ENCODE measurements around the gene FOXN3. TPM values are rescaled to one million over a fixed set of nuclear protein-coding genes. Genes with fewer than 3 reads are reported as not detected.

The FOXN3 gene
- total RNA-seq, 1 donor, result 105 TPM

DNA sequence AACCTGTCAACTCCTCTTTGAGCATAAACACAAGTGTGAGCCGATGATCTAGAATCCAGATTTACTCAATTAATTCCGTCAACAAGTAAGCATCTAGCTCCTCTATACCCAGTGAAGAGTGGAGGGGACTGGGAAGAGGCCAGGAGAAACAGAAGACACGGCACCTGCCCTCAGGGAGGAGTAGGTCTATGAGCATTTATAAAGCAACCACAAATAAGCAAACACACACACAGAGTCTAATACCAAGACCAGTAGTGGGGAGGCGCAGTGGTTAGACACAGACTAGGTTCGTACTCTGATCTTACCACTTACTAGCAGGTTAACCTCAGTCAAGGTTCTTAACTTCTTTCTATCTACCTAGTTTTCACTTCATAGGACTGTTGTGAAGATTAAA is 5.9 kb upstream of the FOXN3 start:
- H3K27me3 ChIP-seq (ENCODE audit: insufficient read depth, low read length), result no peaks in the 10 kb centered on the region
- H3K4me1 ChIP-seq (ENCODE audit: insufficient read depth, low read length), result peaks cover 52% of the 10 kb centered on the region
- H3K4me3 ChIP-seq (ENCODE audit: low read length), result no peak overlapping the region
- H3K9me3 ChIP-seq (ENCODE audit: low read depth, low read length), result no peaks in the 10 kb centered on the region

DNA sequence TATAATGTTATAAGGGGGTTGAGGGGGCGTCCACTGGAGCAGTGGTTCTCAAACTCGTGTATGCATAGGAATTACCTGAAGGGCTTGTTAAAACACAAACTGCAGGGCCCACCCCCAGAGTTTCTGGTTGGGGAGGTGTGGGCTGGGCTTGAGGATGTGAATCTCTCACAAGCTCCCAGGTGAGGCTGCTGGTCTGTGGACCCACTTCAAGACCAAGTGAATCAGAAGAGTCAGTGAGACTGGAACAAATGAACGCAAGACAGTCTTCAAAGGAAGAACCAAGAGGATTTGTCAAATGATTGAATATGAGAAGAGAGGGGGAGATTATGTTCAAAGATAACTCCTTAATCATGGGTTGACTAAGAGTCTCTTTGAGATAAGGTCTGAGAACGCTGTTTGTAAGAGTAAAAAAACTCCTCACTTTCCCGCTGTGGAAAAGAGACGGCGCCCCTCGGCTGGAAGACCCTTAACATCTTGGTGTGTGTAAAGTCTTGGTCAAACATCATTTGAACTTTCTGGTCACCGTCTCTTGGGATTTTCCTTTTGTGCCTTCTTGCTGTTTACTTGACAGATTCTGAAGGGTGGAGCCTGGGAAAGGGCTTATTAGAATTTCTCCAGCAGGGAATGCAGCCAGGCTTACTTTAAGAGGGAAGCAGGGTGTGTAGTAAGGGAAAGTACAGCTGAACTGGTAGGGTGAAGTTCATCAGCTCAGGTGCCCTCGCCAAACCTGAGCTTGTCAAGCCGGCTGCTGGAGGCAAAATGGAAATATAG is 5.3 kb upstream of the FOXN3 start:
- no peaks in the 10 kb centered on the region for H3K27me3 ChIP-seq (ENCODE audit: insufficient read depth, low read length)
- no peaks in the 10 kb centered on the region for H3K9me3 ChIP-seq (ENCODE audit: low read depth, low read length)
- H3K4me1 ChIP-seq (ENCODE audit: insufficient read depth, low read length), result peaks cover 51% of the 10 kb centered on the region
- H3K4me3 ChIP-seq (ENCODE audit: low read length), result no peak overlapping the region

DNA sequence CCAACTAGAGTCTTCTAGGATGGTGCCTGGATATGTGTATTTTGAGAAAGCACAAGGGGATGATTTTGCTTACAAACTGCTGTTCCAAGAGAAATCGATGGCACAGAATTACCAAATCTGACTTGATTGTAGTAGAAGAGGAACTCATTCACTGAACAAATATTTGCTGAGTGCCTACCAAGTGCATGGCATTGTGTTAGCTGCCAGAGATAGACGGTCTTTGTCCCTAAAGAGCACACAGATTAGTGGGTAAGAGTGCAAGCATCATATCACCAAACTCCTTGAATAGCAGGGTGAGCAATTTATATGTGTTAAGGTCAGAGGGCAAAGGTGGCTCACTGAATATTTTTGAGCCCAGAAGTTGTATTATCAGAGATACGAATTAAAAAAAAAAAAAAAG is 3.5 kb upstream of the FOXN3 start:
- no peaks in the 10 kb centered on the region for H3K27me3 ChIP-seq (ENCODE audit: insufficient read depth, low read length)
- H3K4me1 ChIP-seq (ENCODE audit: insufficient read depth, low read length), result peaks cover 38% of the 10 kb centered on the region
- H3K4me3 ChIP-seq (ENCODE audit: low read length), result no peak overlapping the region
- no peaks in the 10 kb centered on the region for H3K9me3 ChIP-seq (ENCODE audit: low read depth, low read length)

DNA sequence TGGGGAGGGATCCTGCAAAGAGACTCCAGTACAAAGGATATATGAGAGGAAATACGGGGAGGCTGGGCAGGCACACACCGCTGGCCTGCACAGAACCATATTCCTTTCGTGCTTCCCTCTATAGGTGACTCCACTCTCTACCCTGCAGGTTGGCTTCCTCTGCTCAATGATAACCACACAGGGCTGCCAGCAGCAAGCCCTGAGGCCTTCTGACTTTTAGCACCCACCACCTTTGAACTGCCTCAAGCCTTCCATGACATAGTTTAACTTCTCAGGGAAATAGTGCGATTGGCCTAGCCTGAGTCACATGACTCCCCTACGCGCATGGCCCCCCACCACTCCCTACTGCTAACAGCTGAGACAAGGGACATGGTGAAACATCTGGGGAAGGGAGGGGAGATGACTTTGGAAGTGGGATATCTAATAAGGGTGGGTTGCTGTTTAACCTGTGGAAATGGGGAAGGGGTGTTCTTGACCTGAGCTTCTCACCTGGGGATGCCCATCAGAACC is 3.0 kb upstream of the FOXN3 start:
- Histone ChIP-seq H3K9me3 (ENCODE audit: low read depth, low read length) (no peaks in the 10 kb centered on the region), H3K27me3 (ENCODE audit: insufficient read depth, low read length) (no peaks in the 10 kb centered on the region), H3K4me3 (ENCODE audit: low read length) (no peak overlapping the region), H3K4me1 (ENCODE audit: insufficient read depth, low read length) (peaks cover 40% of the 10 kb centered on the region)

DNA sequence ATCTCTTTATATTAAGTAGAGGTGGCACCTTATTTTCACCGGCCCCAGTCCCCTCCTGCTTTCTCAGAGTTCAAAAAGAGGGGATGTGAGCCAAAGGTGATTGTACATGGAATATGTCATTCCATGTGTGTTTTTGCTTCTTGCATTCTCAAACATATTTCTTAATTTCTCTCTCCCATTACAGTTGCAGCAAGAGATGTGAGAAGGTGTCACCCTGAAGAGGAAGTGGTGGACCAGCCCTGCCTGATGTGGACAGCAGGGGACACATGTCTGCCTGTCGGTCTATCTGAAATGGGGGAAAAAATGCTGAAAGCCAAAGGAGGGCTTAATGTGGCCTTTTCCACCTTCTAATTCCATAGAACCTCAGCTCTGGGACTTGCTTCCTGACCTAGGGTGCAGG is 1.9 kb upstream of the FOXN3 start:
- Histone ChIP-seq H3K9me3 (ENCODE audit: low read depth, low read length) (no peaks in the 10 kb centered on the region), H3K27me3 (ENCODE audit: insufficient read depth, low read length) (no peaks in the 10 kb centered on the region), H3K4me3 (ENCODE audit: low read length) (no peak overlapping the region), H3K4me1 (ENCODE audit: insufficient read depth, low read length) (peaks cover 46% of the 10 kb centered on the region)

DNA sequence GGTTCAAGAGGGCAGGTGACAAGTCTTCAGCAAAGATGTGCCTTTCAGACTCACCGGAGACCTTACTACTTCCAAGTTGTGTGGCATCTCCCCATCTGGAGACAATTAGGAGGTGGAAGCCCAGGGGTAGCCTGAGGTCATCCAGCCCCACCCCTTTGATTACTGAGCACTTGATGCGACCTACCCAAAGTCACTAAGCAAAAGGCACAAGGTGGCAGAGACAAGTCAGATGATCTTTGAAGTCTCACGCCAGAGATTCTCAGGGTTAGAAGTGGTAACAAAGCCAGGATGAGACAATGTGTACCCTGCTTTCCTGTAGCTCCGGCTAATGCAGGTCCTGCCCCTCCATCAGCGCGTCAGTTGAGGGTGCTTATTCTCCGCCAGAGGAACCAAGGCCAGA is 1.4 kb upstream of the FOXN3 start:
- Histone ChIP-seq H3K4me3 (ENCODE audit: low read length) (no peak overlapping the region), H3K4me1 (ENCODE audit: insufficient read depth, low read length) (peaks cover 50% of the 10 kb centered on the region), H3K9me3 (ENCODE audit: low read depth, low read length) (no peaks in the 10 kb centered on the region), H3K27me3 (ENCODE audit: insufficient read depth, low read length) (no peaks in the 10 kb centered on the region)

DNA sequence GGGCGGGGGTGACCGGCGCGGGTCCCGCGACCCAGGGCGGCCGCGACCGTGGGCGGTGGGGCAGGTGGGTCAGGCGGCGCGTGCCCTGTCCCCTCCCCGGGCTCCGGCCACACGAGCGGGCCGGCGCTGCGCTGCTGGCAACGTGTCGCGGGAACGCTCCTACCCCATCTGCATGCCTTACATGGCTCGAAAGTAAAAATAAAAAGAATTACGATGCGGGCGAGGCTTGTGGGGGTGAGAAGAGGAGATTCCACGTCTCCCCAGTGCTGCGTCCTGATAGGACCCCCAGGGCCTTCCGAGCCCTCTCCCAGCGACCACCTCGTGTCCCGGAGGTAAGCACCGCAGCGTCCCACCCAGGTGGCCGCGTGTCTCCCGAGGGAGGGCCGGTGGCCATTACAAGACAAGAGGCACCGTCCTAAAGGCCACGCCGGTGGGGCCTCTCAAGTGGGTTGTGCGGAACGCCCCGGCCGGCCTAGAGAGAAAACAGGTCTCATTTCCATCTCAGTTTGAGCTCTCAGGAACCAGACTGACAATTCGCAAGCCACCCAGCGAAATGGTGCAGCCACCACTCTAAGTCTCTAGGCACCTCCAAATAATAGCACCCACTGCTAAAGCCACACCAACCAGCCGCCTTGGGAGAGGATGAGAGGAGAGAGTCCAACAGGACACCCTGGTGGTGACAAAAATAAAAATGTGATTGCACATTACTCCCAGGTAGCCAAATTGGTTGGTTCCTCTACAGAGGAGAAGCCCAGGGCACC is 612 bp upstream of the FOXN3 start:
- Histone ChIP-seq H3K9me3 (ENCODE audit: low read depth, low read length) (no peaks in the 10 kb centered on the region), H3K4me3 (ENCODE audit: low read length) (peak overlapping the region; percentile 76), H3K27me3 (ENCODE audit: insufficient read depth, low read length) (no peaks in the 10 kb centered on the region), H3K4me1 (ENCODE audit: insufficient read depth, low read length) (peaks cover 50% of the 10 kb centered on the region)

DNA sequence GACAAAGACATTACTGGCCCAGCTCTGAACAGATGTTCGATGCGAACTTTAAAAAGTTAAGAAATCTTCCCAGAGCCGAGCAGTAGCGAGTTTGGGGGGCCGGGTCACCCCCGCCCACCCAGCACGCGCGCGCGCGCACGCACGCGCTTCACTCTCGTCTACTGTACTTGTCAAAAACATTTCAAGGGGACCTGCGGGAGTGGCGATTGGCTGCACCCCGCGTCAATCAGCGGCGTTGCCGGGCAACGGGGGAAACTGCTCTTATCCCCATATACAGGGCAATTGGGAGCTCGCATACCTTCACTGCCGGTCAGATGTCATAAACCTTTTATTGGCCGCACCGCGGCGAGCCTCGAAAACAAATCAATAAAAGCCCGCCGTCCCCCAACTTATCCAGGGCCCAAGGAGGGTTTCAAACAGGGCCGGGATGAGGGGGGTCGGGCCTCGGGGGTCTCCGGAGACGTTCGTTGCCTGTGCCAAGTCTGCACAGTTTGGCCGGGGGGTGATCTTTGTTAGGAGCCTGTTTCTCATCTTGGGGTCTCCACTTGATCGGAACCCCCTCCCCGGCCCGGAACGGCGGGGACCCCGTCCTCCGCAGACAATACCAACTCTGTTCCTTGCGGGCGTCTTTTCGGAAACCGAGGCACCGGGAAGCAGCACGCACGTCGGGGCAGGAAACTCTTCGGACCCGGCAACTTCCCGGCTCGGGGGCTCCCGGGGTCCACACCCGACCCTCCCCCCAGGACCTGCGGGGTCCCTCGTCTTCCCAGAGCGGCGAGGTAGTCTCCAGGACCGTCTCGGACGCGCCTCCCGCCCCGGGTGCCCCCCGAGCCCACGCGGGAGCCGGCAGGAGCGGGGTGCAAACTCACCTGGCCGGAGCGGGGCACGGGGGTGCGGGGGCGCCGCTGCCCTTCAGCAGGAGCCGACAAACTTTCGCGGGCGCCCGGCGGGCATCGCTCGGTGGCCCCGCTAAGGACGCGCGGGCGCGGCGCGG is 734 bp downstream of the FOXN3 start:
- Histone ChIP-seq H3K9me3 (ENCODE audit: low read depth, low read length) (no peaks in the 10 kb centered on the region), H3K4me3 (ENCODE audit: low read length) (peak overlapping the region; percentile 92), H3K4me1 (ENCODE audit: insufficient read depth, low read length) (peaks cover 54% of the 10 kb centered on the region), H3K27me3 (ENCODE audit: insufficient read depth, low read length) (no peaks in the 10 kb centered on the region)

DNA sequence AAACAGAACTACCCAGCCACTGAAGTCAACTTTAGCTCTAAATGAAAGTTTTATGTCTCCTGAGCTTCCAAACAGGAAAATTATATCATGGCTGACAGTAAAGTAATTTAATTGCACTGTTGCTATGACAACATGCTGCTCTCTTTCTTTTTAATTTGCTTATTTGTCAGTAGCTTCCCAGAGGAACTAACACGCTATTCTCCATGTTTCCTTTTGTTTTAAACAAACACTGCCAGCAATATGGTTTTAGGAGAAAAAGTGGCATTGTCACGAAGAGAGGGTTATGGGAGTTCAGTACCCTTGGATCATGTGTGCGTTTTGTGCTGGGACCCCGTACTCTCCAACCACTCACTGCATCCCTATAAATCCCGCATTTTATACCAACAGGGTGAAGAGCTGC is 1.9 kb downstream of the FOXN3 start:
- Histone ChIP-seq H3K27me3 (ENCODE audit: insufficient read depth, low read length) (no peaks in the 10 kb centered on the region), H3K9me3 (ENCODE audit: low read depth, low read length) (no peaks in the 10 kb centered on the region), H3K4me1 (ENCODE audit: insufficient read depth, low read length) (peaks cover 60% of the 10 kb centered on the region), H3K4me3 (ENCODE audit: low read length) (peak overlapping the region; percentile 92)

DNA sequence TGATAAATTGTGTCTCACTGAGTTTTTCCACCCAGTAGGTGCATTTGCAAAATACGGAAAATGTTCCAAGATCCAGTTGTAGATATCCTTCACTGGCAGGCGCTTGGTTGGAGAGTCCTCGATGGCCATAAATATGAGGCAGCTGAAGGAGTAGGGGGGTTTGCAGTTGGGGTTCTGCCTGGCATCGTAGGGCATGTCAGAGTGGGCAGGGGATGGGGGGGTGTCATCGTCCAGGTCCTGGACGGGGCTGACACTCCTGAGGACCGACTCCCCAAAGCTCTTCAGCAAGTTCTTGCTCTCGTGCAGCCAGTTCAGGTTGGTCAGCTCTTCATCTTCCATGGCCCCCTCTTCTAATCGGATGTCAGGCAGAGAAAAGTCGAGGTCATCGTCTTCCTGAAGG is 5.1 kb downstream of the FOXN3 start:
- no peaks in the 10 kb centered on the region for H3K27me3 ChIP-seq (ENCODE audit: insufficient read depth, low read length)
- H3K9me3 ChIP-seq (ENCODE audit: low read depth, low read length), result no peaks in the 10 kb centered on the region
- peaks cover 66% of the 10 kb centered on the region for H3K4me1 ChIP-seq (ENCODE audit: insufficient read depth, low read length)
- H3K4me3 ChIP-seq (ENCODE audit: low read length), result no peak overlapping the region

DNA sequence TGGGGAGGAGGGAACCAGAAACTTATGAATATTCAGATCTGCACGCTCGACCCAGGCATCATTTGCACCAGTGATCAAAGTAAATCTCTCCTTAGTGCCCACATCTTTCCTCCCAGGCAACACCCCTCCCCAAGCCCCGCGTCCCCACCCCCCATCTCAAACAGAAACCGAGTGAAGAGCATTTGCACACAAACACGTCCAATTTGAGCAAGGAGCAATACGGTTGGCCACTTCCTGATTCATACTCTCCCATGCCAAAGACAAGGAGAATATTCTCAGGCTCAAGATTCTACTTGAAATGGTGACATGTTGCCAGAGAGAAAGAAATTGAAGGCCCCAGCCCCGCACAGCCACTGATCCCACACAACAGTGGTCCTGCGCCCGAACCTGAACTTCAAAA is 7.1 kb downstream of the FOXN3 start:
- Histone ChIP-seq H3K4me3 (ENCODE audit: low read length) (no peak overlapping the region), H3K4me1 (ENCODE audit: insufficient read depth, low read length) (peaks cover 60% of the 10 kb centered on the region), H3K27me3 (ENCODE audit: insufficient read depth, low read length) (no peaks in the 10 kb centered on the region), H3K9me3 (ENCODE audit: low read depth, low read length) (no peaks in the 10 kb centered on the region)

DNA sequence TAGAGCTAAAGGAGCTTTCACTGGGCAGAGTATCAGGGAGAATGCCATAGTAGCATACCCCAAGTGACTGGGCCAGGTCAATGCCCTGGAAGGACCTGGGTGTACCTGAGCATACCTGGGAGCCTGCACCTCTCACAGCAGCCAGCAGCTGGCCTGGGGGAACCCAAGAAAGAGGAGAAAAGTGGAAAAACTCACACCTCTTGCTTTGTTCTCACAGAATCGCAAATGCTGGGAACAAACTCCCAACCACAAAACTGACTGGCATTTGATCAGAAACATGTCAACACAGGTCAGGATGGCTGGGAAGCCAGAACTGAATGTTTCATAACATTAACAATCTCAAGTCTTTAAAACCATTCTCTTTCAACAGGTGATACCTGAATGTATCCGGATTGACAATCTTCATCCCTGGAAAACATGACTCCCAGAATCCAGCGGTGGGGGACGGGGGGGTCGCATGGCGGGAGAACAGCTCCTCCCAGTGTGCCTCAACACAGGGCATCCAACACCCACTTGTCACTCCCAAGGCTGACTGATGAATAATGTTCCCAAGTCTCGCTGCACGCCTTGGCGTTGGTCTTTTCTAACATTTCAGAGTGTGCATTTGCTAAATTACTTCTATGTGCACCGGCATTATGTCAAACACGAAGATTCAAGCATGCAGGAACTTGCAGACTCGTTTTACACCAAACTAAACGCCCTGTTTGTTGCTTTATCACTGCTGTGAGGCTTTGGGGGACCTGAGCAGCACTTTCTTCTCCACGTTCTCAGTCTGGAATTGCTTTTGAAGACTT is 7.9 kb downstream of the FOXN3 start:
- H3K4me3 ChIP-seq (ENCODE audit: low read length), result no peak overlapping the region
- H3K9me3 ChIP-seq (ENCODE audit: low read depth, low read length), result no peaks in the 10 kb centered on the region
- peaks cover 52% of the 10 kb centered on the region for H3K4me1 ChIP-seq (ENCODE audit: insufficient read depth, low read length)
- no peaks in the 10 kb centered on the region for H3K27me3 ChIP-seq (ENCODE audit: insufficient read depth, low read length)

DNA sequence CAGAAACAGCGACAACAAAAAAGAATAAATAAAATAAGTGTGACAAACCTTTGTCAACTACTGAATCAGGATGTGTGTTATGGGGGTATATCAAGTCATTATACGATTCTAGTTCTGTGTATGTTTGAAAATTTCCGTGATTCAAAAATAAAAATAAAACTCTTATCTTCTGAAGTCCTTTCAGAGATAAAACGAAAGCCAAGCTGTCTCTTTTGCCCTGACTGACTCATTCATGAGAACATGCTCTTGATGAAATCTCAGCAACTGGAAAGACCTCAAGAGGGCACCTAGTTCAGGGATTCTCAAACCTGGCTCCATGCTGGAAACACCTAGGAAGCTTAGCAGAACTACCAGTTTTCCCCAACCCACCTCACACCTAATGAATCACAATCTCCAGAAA is 9.2 kb downstream of the FOXN3 start:
- no peaks in the 10 kb centered on the region for H3K27me3 ChIP-seq (ENCODE audit: insufficient read depth, low read length)
- H3K4me3 ChIP-seq (ENCODE audit: low read length), result no peak overlapping the region

DNA sequence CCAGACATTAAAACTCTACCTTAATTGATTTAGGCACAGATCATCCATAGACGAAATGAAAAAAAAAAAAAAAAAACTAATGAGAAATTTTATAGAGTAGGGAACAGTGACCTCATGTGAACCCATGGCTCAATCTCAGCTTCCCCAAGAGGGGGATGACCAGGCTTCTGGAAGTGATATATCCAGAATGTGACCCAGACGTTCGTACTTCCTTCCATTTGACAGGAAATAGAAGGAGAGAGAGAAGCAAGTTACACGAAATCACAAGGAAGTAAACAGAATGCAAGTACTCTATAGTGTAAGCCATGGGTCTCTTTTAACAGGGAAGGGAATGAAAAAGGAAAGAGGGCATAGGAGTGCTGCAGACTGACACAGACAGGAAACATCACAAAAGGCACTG is 10.1 kb downstream of the FOXN3 start:
- Histone ChIP-seq H3K27me3 (ENCODE audit: insufficient read depth, low read length) (no peaks in the 10 kb centered on the region), H3K4me1 (ENCODE audit: insufficient read depth, low read length) (peaks cover 47% of the 10 kb centered on the region), H3K4me3 (ENCODE audit: low read length) (no peak overlapping the region), H3K9me3 (ENCODE audit: low read depth, low read length) (no peaks in the 10 kb centered on the region)

More for the DNA sequence above, 9.2 kb downstream of the FOXN3 start:
- Histone ChIP-seq H3K4me1 (ENCODE audit: insufficient read depth, low read length) (peaks cover 46% of the 10 kb centered on the region), H3K9me3 (ENCODE audit: low read depth, low read length) (no peaks in the 10 kb centered on the region)

All from mononuclear cell (primary cell).